H1 (cell line): Measurements from ENCODE around the gene AHRR.
"Not testable (repeated sequence)": the region's sequence is repeated elsewhere in the genome, so short reads cannot be mapped to it uniquely, and the experiment has no call there.

Experiments used
- ATF3 ChIP-seq: IDR thresholded peaks from 2 replicates; pipeline ENCODE4 v1.6.1; 2011; ENCODE audit warnings: low read depth, mild to moderate bottlenecking, low read length; ENCODE audit not compliant: insufficient read depth
- CHD2 ChIP-seq: IDR thresholded peaks from 2 replicates; pipeline ENCODE4 v1.6.1; 2012; ENCODE audit warnings: low read length, improper control_type of control experiment
- CTCF ChIP-seq, 3 experiments: IDR thresholded peaks; 1 replicate in 2 of 3; 2 replicates in 1 of 3; pipeline versions ENCODE4 v1.5.1 to v1.6.1; 2011; ENCODE audit warnings: low read length in 3 of 3, mild to moderate bottlenecking in 3 of 3, inconsistent platforms in 2 of 3, low read depth in 1 of 3, moderate library complexity in 1 of 3; ENCODE audit not compliant: insufficient read depth in 1 of 3; ENCODE audit errors: control extremely low read depth in 1 of 3
- EZH2 ChIP-seq: fragments of 200-600 bp; sonication (generic); IDR thresholded peaks from 2 replicates; pipeline ENCODE4 v1.7.1; 2012; ENCODE audit warnings: low read depth, mild to moderate bottlenecking, moderate library complexity, low read length, inconsistent platforms; ENCODE audit not compliant: severe bottlenecking
- HDAC2 ChIP-seq, 2 experiments: fragments of 300-600 bp in 1 of 2; sonication (generic) in 1 of 2; IDR thresholded peaks; 2 replicates each; pipeline ENCODE4 v1.6.1; 2011 to 2012; ENCODE audit warnings: low read depth in 2 of 2, low read length in 2 of 2, mild to moderate bottlenecking in 2 of 2, moderate library complexity in 2 of 2, borderline replicate concordance in 1 of 2, inconsistent platforms in 1 of 2
- HDAC6 ChIP-seq: IDR thresholded peaks from one replicate; pipeline ENCODE4 v1.7.1; 2012; ENCODE audit warnings: low read depth, mild to moderate bottlenecking, inconsistent platforms, low read length, moderate library complexity
- POLR2A ChIP-seq, 2 experiments: IDR thresholded peaks; 1 replicate in 1 of 2; 2 replicates in 1 of 2; pipeline ENCODE4 v1.6.1; 2011; ENCODE audit warnings: low read depth in 2 of 2, low read length in 2 of 2, mild to moderate bottlenecking in 2 of 2; ENCODE audit errors: control extremely low read depth in 1 of 2
- USF2 ChIP-seq: IDR thresholded peaks from 2 replicates; pipeline ENCODE4 v1.6.1; 2011; ENCODE audit warnings: low read length, improper control_type of control experiment

DNA sequence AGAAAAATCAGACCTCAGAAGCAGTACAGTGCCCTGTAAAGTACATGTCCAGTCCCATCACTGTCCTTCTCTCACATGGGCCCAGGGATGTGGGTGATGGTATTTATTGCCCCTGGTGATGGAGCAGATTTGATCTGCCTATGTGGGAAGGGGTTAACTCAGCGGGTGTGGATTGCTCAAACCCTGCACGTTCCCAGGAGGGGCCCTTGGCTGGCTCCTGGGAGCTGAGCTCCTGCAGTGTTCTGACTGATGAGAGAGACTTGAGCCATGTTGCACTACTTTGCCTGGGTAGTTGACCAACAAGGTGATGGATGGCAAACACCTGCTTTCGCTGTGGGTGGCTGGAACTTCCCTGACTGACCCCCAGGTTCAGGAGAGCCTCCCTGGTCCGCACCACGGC, 21.6 kb upstream of the AHRR start:
- not testable (repeated sequence) for TF ChIP-seq ATF3; CTCF (IDR thresholded peaks at IDR 0.05; ENCODE audit: control extremely low read depth in 1 of 3, insufficient read depth in 1 of 3, low read depth in 1 of 3, low read length in 3 of 3); EZH2; HDAC2 (IDR thresholded peaks at IDR 0.05; ENCODE audit: borderline replicate concordance in 1 of 2, low read depth in 2 of 2, low read length in 2 of 2); HDAC6; CHD2; POLR2A (IDR thresholded peaks at IDR 0.05; ENCODE audit: control extremely low read depth in 1 of 2, low read depth in 2 of 2, low read length in 2 of 2); USF2
